Measurements from ENCODE around the gene CACNB4. TPM values are rescaled to one million over a fixed set of nuclear protein-coding genes. Genes with fewer than 3 reads are reported as not detected.

CACNB4 gene
- total RNA-seq, 1 donor from 2014 or later = 17.3 TPM

DNA sequence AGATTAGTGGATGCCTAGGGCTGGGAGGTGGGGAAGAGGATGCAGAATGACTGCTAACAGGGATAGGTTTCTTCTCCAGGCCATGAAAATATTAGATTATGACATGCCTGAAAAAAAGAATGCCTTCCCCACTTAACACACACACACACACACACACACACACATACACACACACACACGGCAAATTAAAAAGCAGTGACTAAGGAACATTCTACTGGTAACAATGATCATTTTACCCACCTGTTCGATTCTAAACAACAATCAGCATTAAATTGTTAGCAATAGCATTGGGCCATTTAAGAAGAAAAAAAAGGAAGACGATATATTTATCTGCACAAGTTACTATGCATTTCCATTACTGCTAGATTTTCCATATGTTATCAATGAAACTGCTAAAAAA lies 10.8 kb downstream of the CACNB4 start:
- Histone ChIP-seq H3K4me1 (peaks cover 13% of the 10 kb centered on the region), H3K9me3 (no peaks in the 10 kb centered on the region), H3K4me3 (no peak overlapping the region), H3K27ac (no peak overlapping the region), H3K27me3 (ENCODE audit: low read depth) (no peaks in the 10 kb centered on the region), H3K36me3 (no peaks in the 10 kb centered on the region)
- DNase-seq (no peak), ATAC-seq (no peak)
- TF ChIP-seq, protein P1, sequence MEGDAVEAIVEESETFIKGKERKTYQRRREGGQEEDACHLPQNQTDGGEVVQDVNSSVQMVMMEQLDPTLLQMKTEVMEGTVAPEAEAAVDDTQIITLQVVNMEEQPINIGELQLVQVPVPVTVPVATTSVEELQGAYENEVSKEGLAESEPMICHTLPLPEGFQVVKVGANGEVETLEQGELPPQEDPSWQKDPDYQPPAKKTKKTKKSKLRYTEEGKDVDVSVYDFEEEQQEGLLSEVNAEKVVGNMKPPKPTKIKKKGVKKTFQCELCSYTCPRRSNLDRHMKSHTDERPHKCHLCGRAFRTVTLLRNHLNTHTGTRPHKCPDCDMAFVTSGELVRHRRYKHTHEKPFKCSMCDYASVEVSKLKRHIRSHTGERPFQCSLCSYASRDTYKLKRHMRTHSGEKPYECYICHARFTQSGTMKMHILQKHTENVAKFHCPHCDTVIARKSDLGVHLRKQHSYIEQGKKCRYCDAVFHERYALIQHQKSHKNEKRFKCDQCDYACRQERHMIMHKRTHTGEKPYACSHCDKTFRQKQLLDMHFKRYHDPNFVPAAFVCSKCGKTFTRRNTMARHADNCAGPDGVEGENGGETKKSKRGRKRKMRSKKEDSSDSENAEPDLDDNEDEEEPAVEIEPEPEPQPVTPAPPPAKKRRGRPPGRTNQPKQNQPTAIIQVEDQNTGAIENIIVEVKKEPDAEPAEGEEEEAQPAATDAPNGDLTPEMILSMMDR (IDR thresholded peaks at IDR 0.05) = no peak
- intact Hi-C loops (cut with DNase I) = no loop called here

DNA sequence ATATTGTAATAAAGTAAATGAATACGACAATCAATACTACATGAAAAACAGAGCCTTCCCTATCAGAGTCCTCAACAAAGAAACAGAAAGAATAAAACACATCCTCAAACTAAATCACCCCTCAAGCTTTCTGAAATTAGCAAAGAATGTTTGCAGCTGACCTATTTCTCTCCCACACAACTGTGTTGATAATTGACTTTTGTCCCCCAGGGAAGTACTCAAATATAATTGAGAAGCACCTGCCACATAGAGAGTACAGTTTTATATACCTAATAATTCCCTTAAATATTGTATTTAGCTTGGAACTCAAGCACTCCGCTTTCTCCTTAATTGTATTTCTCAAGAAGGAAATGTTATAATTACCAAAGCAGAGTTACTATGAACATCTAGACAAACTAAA lies 12.6 kb downstream of the CACNB4 start:
- DNase-seq (no peak), ATAC-seq (no peak)
- TF ChIP-seq, protein P1 (IDR thresholded peaks at IDR 0.05) = no peak
- Histone ChIP-seq H3K9me3 (no peaks in the 10 kb centered on the region), H3K36me3 (no peaks in the 10 kb centered on the region), H3K27me3 (ENCODE audit: low read depth) (no peaks in the 10 kb centered on the region), H3K4me1 (peaks cover 13% of the 10 kb centered on the region), H3K27ac (no peak overlapping the region), H3K4me3 (no peak overlapping the region)
- intact Hi-C loops (cut with DNase I) = no loop called here

DNA sequence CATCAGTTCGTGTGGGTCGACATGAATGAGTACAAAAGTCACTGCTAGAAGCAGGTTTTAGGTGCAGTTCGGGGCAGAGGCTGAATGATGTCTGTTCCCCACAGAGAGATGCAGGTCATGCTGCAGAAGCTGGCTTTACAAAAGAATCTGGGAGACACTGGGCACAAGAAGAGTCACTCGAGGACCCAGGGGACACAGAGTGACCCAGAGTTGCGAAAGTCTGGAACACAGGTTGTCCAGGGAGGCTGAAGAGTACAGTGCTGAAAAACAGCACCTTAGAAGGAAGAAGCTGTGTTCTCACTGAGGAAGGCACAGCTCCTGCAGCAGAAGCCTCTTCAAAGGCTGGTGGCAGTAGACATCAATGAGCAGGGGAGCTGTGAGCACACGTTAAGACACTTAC lies 14.8 kb downstream of the CACNB4 start:
- no peak overlapping the region for H3K27ac ChIP-seq
- H3K9me3 ChIP-seq = no peaks in the 10 kb centered on the region
- ATAC-seq (no peak), DNase-seq (no peak)
- no peaks in the 10 kb centered on the region for H3K36me3 ChIP-seq
- TF ChIP-seq, protein P1 (IDR thresholded peaks at IDR 0.05) = no peak
- intact Hi-C loops (cut with DNase I) = no loop called here
- H3K4me1 ChIP-seq = peaks cover 5% of the 10 kb centered on the region
- no peaks in the 10 kb centered on the region for H3K27me3 ChIP-seq (ENCODE audit: low read depth)
- H3K4me3 ChIP-seq = no peak overlapping the region

DNA sequence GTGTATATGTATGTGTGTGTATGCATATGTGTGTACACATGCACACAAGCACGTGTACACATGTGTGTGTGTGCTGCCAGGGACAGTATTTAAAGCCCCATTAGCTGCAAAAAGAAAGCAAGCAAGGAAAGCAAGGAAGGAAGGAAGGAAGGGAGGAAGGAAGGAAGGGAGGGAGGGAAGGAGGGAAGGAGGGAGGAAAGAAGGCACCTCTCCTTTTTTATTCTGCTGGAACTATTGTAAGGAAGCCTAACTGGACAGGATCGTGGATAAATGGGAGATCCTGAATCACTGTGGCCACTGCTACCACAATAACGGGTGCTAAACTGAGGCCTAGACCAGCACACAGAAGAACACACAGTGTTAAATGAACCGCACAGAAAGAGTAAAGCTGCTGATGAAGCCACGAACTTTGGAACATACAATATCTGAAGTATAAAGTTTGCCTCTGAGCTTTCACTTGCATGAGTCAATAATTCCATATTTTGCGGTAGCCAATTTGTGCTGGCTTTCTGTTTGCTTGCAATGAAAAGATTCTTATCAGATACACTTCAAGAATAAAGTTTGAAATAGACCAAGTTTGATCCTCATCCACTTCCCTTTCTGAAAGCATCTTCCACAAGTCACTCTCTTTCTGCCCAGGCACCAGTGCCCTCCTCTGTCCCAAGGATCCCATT lies 15.5 kb downstream of the CACNB4 start:
- ATAC-seq (no peak), DNase-seq (no peak)
- TF ChIP-seq, protein P1 (IDR thresholded peaks at IDR 0.05) = no peak

GRCh38 chr2:152078662-152079061 lies 20.2 kb downstream of the CACNB4 start:
- no peaks in the 10 kb centered on the region for H3K4me1 ChIP-seq
- DNase-seq (no peak), ATAC-seq (no peak)
- no peak overlapping the region for H3K4me3 ChIP-seq
- no peak overlapping the region for H3K27ac ChIP-seq
- H3K36me3 ChIP-seq = no peaks in the 10 kb centered on the region
- intact Hi-C loops (cut with DNase I) = no loop called here
- no peaks in the 10 kb centered on the region for H3K27me3 ChIP-seq (ENCODE audit: low read depth)
- no peaks in the 10 kb centered on the region for H3K9me3 ChIP-seq
- TF ChIP-seq, protein P1 (IDR thresholded peaks at IDR 0.05) = no peak

More for the DNA sequence above, 15.5 kb downstream of the CACNB4 start:
- no peaks in the 10 kb centered on the region for H3K4me1 ChIP-seq
- H3K27me3 ChIP-seq (ENCODE audit: low read depth) = no peaks in the 10 kb centered on the region
- intact Hi-C loops (cut with DNase I) = no loop called here
- H3K36me3 ChIP-seq = no peaks in the 10 kb centered on the region
- no peak overlapping the region for H3K4me3 ChIP-seq
- H3K9me3 ChIP-seq = no peaks in the 10 kb centered on the region
- H3K27ac ChIP-seq = no peak overlapping the region
